ENCODE data around the gene POLR2B.
"Not testable (repeated sequence)": the region's sequence is repeated elsewhere in the genome, so short reads cannot be mapped to it uniquely, and the experiment has no call there.

Gene POLR2B

DNA sequence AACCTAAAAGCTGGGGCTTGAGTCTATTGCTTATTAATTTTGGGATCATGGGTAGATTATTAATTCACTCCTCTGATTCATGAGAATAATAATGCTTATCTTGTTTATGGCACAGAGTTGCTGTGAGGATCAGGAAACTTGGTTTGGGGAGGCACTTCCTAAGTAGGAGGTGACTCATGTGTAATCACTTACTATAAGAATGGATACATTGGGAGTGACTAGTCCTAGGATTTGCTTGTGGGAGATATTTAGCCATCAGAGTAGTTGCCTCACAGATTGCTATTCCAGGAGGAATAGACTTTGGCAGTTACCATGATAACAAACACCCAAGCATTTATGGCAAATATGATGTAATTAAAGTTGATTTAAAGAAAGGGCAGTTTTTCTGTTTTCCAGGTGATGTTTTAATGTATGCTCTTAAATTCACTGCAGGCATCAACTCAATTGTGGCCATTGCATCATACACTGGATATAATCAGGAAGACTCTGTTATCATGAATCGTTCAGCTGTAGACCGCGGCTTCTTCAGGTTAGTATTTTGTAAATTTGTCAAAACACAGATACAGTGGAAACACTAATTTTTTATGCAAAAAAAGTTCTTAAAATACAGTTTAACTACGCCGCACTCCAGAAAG is 41.9 kb downstream of the POLR2B start:
- no peaks in the 10 kb centered on the region for H3K4me1 Mint-ChIP-seq
- no peaks in the 10 kb centered on the region for H3K9me3 Mint-ChIP-seq

GRCh38 chr4:57023104-57023503 is 44.4 kb downstream of the POLR2B start:
- Mint-ChIP-seq H3K4me1 (no peaks in the 10 kb centered on the region), H3K36me3 (peaks cover 46% of the 10 kb centered on the region), H3K9me3 (no peaks in the 10 kb centered on the region), H3K27ac (no peak overlapping the region), H3K27me3 (no peaks in the 10 kb centered on the region), H3K4me3 (no peak overlapping the region)
- DNase-seq (ENCODE audit: low spot score in 2 of 2), result no peak
- no peak for ATAC-seq (ENCODE audit: low read depth)

More for the DNA sequence above, 41.9 kb downstream of the POLR2B start:
- DNase-seq (ENCODE audit: low spot score in 2 of 2) (no peak), ATAC-seq (ENCODE audit: low read depth) (no peak)
- Mint-ChIP-seq H3K4me3 (no peak overlapping the region), H3K27me3 (no peaks in the 10 kb centered on the region), H3K36me3 (peaks cover 52% of the 10 kb centered on the region), H3K27ac (no peak overlapping the region)

DNA sequence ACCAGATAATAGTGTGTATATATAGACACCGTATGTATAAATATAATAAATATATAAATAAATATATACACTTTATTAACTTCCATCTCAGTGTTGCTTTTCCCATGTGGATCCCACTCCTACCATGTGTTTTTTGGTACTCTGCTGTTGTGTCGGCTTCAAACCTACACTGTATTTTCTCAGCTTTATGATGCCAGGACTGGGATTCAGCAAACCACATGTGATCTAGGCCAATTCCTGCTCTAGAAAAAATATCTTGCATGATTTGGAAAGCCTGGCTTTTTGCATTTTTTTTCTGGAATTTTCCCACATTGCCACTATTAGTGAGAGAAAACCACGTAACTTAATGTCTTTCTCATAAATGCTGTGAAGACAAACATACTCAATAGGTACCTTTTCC is 55.8 kb downstream of the POLR2B start:
- H3K27ac Mint-ChIP-seq, result no peak overlapping the region

DNA sequence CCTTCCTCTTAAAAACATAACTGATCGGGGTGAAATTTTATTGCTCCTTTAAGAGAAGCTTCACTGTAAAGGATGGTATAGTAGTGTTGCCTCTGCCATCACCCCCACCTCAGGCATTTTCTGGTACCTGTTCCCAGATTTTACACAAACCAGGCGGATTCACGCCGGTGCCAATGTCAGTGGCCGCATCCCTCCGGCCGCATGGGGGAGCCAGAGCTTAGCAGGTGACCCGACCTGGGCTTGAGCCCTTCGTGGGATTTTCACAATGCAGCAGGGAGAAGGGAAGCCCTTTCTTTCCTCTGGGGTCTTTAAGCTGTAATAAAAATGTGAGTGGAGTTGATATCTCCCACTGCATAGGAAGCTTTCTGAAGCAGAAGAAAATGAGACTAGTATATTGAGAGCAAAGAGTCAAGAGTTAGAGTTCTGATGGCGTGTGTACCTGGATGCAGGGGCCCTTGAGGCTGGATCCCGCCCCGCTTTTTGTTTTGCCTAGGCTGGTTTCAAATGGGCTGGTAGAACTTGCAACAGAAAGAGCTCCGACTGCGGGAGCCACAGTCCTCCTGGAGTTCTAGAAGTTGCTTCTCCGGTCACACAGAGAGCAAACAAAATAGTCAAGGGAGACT is 59.4 kb downstream of the POLR2B start:
- ATAC-seq (ENCODE audit: low read depth), result no peak
- Mint-ChIP-seq H3K4me3 (no peak overlapping the region), H3K27ac (no peak overlapping the region), H3K27me3 (peaks cover 2% of the 10 kb centered on the region), H3K36me3 (no peaks in the 10 kb centered on the region), H3K9me3 (no peaks in the 10 kb centered on the region), H3K4me1 (no peaks in the 10 kb centered on the region)
- no peak for DNase-seq (ENCODE audit: low spot score in 2 of 2)

More for the DNA sequence above, 55.8 kb downstream of the POLR2B start:
- Mint-ChIP-seq H3K27me3 (no peaks in the 10 kb centered on the region), H3K4me3 (no peak overlapping the region), H3K4me1 (no peaks in the 10 kb centered on the region), H3K9me3 (no peaks in the 10 kb centered on the region), H3K36me3 (peaks cover 12% of the 10 kb centered on the region)
- no peak for ATAC-seq (ENCODE audit: low read depth)
- DNase-seq (ENCODE audit: low spot score in 2 of 2), result no peak

- no peak overlapping the region for H3K4me3 Mint-ChIP-seq
- no peaks in the 10 kb centered on the region for H3K36me3 Mint-ChIP-seq
- ATAC-seq (ENCODE audit: low read depth) (no peak), DNase-seq (ENCODE audit: low spot score in 2 of 2) (no peak)
- peaks cover 2% of the 10 kb centered on the region for H3K27me3 Mint-ChIP-seq
- no peak overlapping the region for H3K27ac Mint-ChIP-seq
- H3K9me3 Mint-ChIP-seq, result no peaks in the 10 kb centered on the region
- no peaks in the 10 kb centered on the region for H3K4me1 Mint-ChIP-seq
These were observed 60.6 kb downstream of the POLR2B start for GRCh38 chr4:57039345-57039744.

GRCh38 chr4:57040510-57040909 is 61.8 kb downstream of the POLR2B start:
- ATAC-seq (ENCODE audit: low read depth), result no peak
- no peak overlapping the region for H3K4me3 Mint-ChIP-seq
- H3K27me3 Mint-ChIP-seq, result peaks cover 2% of the 10 kb centered on the region
- no peaks in the 10 kb centered on the region for H3K9me3 Mint-ChIP-seq
- H3K36me3 Mint-ChIP-seq, result no peaks in the 10 kb centered on the region
- no peaks in the 10 kb centered on the region for H3K4me1 Mint-ChIP-seq
- no peak for DNase-seq (ENCODE audit: low spot score in 2 of 2)
- no peak overlapping the region for H3K27ac Mint-ChIP-seq

GRCh38 chr4:57041020-57041419 is 62.3 kb downstream of the POLR2B start:
- ATAC-seq (ENCODE audit: low read depth) (no peak), DNase-seq (ENCODE audit: low spot score in 2 of 2) (no peak)
- Mint-ChIP-seq H3K27me3 (peaks cover 2% of the 10 kb centered on the region), H3K9me3 (no peaks in the 10 kb centered on the region), H3K4me3 (no peak overlapping the region), H3K4me1 (no peaks in the 10 kb centered on the region), H3K27ac (no peak overlapping the region), H3K36me3 (no peaks in the 10 kb centered on the region)

DNA sequence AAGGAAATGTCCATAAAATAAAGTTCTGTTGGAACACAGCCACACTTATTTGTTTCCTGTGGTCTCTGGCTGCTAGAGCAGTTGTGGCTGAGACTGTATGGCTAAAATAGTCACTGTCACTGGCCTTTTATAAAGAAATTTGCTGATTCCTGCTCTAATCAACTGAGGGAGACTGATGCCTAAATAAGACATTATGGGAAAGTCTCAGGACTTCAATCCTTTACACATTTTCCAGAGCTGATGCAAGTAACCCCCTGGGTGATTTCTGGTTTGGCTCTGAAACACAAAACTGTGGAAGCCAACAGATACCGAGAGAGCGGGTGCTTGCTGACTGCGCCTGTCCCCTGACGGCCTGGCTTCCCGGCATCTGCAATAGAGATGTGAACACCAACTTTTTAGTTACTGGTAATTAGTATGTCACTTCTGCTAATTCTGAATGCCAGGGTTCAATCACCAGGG is 64.0 kb downstream of the POLR2B start:
- peaks cover 4% of the 10 kb centered on the region for H3K9me3 Mint-ChIP-seq
- H3K4me3 Mint-ChIP-seq, result no peak overlapping the region
- H3K4me1 Mint-ChIP-seq, result no peaks in the 10 kb centered on the region
- DNase-seq (ENCODE audit: low spot score in 2 of 2) (no peak), ATAC-seq (ENCODE audit: low read depth) (no peak)
- peaks cover 2% of the 10 kb centered on the region for H3K36me3 Mint-ChIP-seq
- H3K27ac Mint-ChIP-seq, result no peak overlapping the region
- peaks cover 10% of the 10 kb centered on the region for H3K27me3 Mint-ChIP-seq

DNA sequence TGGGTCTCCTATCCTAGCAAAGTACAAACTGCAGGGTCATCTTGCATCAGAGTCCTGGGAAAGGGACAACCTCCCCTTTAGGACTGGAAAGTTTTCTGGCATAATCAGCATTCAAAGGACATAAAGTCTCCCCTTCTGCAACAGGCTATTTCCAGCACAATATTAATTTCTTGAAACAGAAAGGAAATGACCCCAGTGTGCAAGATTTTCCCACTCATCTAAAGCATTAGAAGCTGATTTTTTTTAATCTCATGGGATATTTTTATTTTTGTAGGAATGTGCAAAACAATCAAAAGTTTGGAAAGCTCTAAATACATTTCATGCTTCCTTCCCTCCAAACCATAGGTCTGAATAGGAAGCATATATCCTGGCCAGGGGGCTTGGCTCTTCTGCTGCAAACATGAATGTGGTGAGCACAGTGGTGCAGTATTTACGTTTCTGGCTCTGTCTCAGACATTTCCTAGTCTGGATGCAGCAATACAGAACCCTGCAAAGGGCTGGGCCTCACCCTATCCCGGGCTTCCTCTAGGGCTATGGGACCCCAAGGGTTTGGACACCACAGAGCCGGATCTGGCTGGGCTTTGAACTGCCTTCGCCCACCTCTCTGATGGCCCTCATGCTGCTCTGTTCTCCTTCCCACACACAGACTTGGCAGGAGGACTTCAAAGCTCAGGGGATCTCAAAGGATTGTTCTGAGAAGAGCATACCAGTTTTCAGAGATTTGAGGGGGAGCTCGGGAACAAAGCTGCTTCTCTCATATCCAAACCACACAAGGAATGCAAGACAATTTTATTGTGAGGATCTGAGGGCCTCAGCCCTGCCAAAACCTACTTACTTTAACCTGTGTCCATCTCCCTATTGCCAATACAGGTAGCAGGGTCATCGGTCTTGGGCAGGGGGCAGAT is 64.9 kb downstream of the POLR2B start:
- Mint-ChIP-seq H3K4me1 (no peaks in the 10 kb centered on the region), H3K27ac (no peak overlapping the region), H3K4me3 (no peak overlapping the region), H3K27me3 (peaks cover 10% of the 10 kb centered on the region), H3K36me3 (peaks cover 2% of the 10 kb centered on the region), H3K9me3 (peaks cover 4% of the 10 kb centered on the region)
- ATAC-seq (ENCODE audit: low read depth), result no peak
- no peak for DNase-seq (ENCODE audit: low spot score in 2 of 2)

DNA sequence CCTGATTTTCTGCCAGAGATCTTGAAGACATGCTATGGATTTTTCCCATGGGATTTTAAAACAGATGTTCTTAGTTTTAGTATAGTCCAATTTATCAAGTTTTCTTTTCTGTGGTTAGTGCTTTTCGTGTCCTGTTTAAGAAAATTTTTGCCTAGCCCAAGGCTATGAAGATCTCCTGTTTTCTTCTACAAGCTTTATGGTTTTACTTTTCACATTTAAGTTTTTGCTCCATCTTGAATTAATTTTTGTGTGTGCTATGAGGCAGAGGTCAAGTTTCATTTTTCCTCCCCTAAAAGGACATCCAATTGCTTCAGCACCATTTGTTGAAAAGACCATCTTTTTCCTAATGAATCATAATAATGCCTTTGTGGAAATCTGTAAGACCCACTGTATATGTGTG is 65.6 kb downstream of the POLR2B start:
- ATAC-seq (ENCODE audit: low read depth), result no peak
- no peak for DNase-seq (ENCODE audit: low spot score in 2 of 2)
- H3K36me3 Mint-ChIP-seq, result peaks cover 2% of the 10 kb centered on the region

DNA sequence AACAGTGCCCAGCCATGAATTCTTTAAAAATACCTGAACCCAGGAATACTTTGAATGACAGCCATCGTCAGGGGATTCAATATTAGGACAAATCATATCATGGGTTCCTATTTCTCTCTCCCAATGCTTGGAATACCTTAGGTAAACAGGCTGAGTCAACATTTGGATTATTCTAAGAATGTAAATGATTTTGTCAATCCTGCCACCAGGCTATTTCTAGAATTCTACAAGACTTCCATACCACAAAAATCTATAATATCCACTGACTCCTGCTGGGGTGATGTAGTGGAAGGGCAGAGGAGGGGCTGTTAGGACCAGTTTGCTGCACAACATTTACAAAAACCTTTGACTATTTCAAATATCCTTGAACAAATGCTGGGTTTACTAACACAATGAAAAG is 66.3 kb downstream of the POLR2B start:
- H3K4me1 Mint-ChIP-seq, result no peaks in the 10 kb centered on the region
- peaks cover 2% of the 10 kb centered on the region for H3K36me3 Mint-ChIP-seq
- H3K4me3 Mint-ChIP-seq, result no peak overlapping the region
- no peak for DNase-seq (ENCODE audit: low spot score in 2 of 2)
- ATAC-seq (ENCODE audit: low read depth), result no peak
- H3K27me3 Mint-ChIP-seq, result peaks cover 13% of the 10 kb centered on the region
- H3K9me3 Mint-ChIP-seq, result peaks cover 4% of the 10 kb centered on the region
- no peak overlapping the region for H3K27ac Mint-ChIP-seq

More for the DNA sequence above, 65.6 kb downstream of the POLR2B start:
- H3K27me3 Mint-ChIP-seq, result peaks cover 12% of the 10 kb centered on the region
- no peak overlapping the region for H3K27ac Mint-ChIP-seq
- H3K4me3 Mint-ChIP-seq, result no peak overlapping the region
- no peaks in the 10 kb centered on the region for H3K4me1 Mint-ChIP-seq
- H3K9me3 Mint-ChIP-seq, result peaks cover 4% of the 10 kb centered on the region

DNA sequence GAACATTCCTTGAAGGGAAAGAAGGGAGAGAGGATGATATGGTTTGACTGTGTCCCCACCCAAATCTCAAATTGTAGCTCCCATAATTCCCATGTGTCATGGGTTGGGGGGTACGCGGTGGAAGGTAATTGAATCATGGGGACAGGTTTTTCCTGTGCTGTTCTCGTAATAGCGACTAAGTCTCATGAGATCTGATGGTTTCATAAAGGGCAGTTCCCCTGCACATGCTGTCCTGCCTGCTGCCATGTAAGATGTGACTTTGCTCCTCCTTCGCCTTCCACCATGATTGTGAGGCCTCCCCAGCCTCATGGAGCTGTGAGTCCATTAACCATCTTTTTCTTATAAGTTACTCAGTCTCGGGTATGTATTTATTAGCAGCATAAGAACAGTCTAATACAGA is 68.3 kb downstream of the POLR2B start:
- H3K4me1 Mint-ChIP-seq; ATAC-seq (ENCODE audit: low read depth); H3K4me3 Mint-ChIP-seq; H3K9me3 Mint-ChIP-seq; H3K36me3 Mint-ChIP-seq; DNase-seq (ENCODE audit: low spot score in 2 of 2); H3K27ac Mint-ChIP-seq: not testable (repeated sequence)
- peaks cover 18% of the 10 kb centered on the region for H3K27me3 Mint-ChIP-seq

- no peaks in the 10 kb centered on the region for H3K4me1 Mint-ChIP-seq
- DNase-seq (ENCODE audit: low spot score in 2 of 2) (no peak), ATAC-seq (ENCODE audit: low read depth) (no peak)
- no peak overlapping the region for H3K4me3 Mint-ChIP-seq
- H3K27ac Mint-ChIP-seq, result no peak overlapping the region
- peaks cover 19% of the 10 kb centered on the region for H3K27me3 Mint-ChIP-seq
- peaks cover 2% of the 10 kb centered on the region for H3K36me3 Mint-ChIP-seq
- peaks cover 4% of the 10 kb centered on the region for H3K9me3 Mint-ChIP-seq
These were observed 70.1 kb downstream of the POLR2B start for GRCh38 chr4:57048590-57049304.

DNA sequence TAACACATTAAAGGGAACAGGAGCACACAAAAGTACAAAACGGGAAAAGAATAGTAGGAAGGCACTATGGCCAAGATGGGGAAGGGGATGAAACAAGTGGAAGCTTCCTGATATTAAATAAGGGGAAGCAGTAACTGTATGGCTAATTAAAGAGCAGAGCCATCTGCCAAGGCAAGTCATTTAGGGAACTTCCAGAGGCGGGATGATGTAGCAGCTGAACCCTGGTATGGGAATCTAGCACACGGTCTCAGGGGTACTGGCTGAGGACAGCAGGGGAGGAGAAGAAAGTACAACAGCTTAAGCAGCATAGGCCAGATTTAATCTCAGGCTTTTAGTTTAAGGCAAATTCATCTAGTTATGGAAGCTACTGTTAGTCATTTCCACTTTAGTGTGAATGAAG is 72.4 kb downstream of the POLR2B start:
- Mint-ChIP-seq H3K27ac (no peak overlapping the region), H3K9me3 (peaks cover 4% of the 10 kb centered on the region), H3K36me3 (peaks cover 2% of the 10 kb centered on the region), H3K4me1 (no peaks in the 10 kb centered on the region), H3K4me3 (no peak overlapping the region), H3K27me3 (peaks cover 20% of the 10 kb centered on the region)
- ATAC-seq (ENCODE audit: low read depth), result no peak
- DNase-seq (ENCODE audit: low spot score in 2 of 2), result no peak
